Left renal cortex interstitium (tissue), 4 donors: Measurements from ENCODE around the gene MAPK8. TPM values are rescaled to one million over a fixed set of nuclear protein-coding genes. Genes with fewer than 3 reads are reported as not detected.
A peak's percentile ranks its signal among the peaks of the same experiment; 100 is the strongest.

Experiments used
- DNase-seq, 4 donors: peaks; one replicate each; pipeline ENCODE4 v3.0.0-alpha.2; 2013; ENCODE audit warnings: low read depth in 4 of 4, low spot score in 2 of 4, missing footprints in 1 of 4
- polyA plus RNA-seq, 4 donors: library from polyadenylated mRNA; unstranded; fragments of 120-200 nt; gene quantifications; one replicate each; pipeline ENCODE4 v1.2.1, GENCODE V29; 2013; ENCODE audit not compliant: insufficient read length in 4 of 4

MAPK8 gene
- polyA plus RNA-seq, 4 donors, result 69.3 to 77.6 (median 74.9) TPM

- no peak for DNase-seq
Observed at GRCh38 chr10:48469516-48470020, 163.1 kb downstream of the MAPK8 start.

DNA sequence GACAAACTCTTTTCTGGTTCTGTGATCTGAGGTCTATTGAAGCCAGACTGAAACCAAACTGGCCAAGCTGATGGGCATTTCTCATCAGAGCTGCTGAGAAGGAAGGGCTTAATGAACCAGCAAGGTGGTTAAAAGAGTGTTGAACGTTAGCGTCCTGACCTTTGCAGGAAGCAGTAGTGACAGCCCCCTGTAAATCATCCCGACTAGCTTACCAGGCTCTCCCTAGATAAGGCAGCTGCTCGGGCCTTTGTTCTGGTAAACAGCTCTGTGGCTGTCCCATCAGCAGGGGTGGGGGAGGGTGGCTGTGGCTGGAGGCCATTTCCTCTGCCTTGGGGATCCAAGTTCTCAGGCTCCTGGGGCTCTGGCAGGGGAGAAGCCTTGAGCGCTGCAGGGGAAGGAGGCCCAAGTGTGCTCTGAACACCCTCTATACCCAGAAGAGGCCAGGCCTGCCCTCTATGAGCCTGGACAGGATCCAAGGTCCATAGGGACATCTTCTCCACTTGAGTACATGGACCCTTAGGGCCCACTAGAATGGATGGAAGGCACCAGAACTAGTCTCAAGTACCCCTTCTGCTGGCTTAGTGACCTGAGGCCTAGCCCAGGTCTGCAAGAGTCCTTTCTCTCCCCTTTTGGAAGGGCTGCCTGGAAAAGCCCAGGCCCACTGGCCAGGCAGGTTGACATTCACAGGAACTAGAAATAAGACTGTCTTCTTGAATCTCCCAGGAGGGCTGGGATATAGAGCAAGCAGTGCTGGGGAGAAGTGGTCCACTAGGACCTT lies 163.8 kb downstream of the MAPK8 start:
- DNase-seq, result peak; percentile 48 to 65 (median 58)

GRCh38 chr10:48470893-48471805 lies 164.7 kb downstream of the MAPK8 start:
- no peak for DNase-seq

GRCh38 chr10:48472501-48473069 lies 166.1 kb downstream of the MAPK8 start:
- DNase-seq, result no peak

DNA sequence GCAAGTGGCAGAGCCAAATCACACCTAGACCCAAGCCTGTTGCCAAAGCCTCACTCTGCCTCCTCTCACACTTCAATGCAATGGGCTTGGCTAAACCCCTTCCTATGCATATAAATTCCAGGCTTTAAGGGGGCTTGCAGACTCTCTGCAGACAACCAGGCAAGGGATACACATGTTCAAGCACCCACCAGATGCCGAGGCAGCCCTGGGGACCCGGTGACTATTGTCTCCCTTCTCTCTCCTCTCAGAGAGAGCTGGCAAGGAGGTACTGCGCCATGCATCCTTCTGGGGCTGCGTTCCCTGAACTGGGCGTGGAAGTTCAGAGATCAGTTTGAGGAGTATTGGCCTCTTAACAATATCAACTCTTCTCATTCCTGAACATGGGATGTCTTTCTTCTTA lies 167.2 kb downstream of the MAPK8 start:
- DNase-seq, result no peak

DNA sequence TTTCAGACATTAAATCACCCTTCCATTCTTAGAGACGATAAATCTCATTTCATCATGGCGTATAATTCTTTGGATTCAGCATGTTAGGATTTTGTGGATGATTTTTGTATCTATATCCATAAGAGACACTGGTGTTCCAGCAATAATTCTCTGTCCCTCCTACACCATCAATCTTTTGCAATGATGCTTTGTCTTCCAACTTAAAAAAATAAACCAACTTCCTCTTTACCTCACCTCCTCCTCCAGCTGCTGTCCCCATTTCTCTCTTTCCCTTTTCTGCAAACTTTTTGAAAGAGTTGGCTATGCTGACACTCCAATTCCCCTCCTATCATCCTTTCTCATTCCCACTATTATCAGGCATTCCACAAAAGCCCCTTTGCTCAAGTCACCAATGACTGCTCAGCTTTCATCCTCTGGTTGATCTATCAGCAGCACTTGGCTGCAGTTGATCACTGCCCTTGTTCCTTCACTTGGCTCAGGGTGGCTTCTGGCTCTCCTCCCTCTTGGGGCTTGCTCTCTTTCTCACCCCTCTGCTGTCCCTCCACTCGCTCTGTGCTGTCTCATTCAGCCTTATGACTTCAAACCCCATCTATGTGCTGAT lies 168.4 kb downstream of the MAPK8 start:
- DNase-seq, result no peak

DNA sequence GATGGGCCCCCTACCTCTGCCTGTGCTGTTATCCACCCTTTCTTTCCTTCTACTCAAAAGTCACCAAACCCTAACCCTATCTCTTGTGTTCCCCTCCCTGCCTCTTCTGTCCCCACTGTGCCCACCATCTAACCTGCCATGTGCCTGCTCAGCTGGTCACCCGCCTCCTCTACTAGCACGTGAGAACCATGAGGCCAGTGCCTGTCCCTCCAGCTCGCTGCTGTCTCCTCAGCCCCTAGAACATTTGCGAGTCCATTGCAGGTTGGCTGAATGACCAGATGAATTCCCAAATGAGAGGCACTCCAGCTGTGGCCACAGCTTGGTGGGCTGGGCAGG lies 169.4 kb downstream of the MAPK8 start:
- no peak for DNase-seq

DNA sequence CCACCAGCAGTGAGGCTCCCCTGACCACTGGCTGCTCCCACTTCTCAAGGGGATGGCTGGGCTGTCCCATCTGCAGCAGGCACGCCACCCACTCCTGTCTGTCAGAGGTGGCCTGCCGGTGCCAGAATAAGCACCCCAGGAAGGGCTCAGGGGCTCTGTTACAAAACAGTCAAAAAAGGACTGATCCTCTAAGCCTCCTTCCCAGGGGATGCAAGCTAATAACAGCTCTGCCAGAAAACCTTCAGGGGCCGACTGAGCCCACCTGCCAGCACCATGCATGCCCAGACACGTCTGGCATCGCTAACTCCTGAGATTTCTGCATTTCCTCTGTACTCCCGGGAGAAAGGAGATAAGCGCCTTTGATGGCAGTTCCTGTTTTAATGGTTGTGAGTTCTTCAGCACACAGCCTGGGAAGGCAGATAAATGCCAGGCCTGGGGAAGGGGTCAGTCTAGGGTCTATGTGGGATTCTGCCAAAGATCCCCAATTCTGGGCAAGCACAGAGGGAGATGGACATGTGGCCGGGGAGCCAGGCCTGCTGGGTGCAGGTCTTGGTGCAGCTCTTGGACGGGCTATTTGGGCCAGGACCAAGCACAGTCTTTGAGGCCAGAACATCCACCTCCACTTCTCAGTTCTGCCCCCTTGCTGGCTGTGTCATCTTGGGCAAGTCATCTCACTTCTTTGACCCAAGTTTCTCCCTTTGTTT lies 170.0 kb downstream of the MAPK8 start:
- DNase-seq, result no peak

GRCh38 chr10:48477141-48477540 lies 170.7 kb downstream of the MAPK8 start:
- DNase-seq, result no peak

DNA sequence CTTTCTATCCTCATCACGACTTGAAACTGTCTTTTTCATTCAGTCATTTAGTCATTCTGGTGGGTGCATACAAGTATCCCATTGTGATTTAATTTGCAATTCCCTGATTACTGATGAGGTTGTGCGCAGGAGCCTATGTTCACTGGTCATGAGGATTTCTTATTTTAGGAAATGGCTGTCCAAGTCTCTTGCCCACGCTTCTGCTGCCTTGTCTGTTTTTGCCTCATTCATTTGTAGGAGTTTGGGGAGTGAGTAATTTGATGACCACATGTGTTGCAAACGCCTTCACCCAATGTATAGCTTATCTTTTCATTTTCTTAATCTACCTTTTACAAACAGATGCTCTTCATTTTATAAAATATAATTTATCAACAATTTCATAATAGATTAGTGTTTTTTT lies 171.1 kb downstream of the MAPK8 start:
- DNase-seq, result no peak

DNA sequence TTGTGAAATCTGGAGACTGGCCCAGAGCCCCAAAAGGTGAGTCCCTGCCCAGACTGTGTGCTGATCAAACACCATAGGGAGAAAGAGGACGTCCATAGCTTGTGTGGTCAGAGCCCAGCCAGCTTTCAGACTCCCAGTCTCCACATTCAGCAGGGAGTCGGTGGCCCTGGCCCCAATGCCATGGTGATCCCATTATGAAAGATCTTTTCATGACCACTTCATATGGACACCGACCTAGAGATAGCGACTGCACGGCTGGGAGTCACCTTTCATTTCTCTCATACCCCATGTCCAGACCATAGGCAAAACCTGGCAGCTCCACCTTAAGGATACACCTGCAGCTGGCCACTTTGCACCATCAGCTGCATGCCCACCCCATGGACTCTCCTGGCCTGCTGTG lies 172.0 kb downstream of the MAPK8 start:
- no peak for DNase-seq

DNA sequence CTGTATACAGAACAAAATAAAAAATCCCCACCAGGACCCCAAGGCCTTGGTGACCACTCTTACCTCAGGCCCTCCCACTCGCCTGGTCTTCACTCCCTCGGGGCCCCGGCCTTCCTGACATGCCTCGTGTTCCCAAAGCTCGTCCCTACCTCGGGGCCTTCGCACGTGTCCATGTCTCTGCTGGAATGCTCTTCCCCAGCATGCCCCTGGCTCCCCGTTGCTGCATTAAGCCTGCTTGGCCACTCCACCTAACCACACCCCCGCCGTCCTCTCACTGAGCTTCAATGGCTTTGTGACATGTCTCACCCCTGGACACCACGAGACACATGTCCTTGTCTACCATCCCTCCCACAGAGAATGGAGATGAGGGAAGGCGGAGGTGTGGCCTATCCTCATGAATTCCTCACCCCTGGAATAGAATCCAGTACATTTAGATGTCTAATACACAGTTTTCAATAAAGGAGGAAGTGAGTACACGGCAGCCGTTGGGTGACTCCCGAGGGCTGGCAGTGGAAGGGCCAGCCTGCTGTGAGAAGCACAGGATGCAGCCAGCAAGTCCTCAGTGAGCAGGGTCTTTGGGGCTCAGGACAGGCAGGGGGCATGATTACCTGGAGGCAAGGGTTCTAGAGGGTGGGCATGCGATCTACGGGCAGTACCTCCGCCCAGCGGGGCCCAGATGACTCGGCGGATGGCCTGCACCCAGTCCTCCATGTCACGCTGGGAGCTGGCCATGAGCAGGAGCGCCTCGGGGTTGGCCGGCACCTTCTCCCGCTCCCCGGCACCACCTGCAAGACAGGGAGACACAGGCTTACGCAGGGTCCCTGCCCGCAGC lies 172.7 kb downstream of the MAPK8 start:
- no peak for DNase-seq

- no peak for DNase-seq
Observed at GRCh38 chr10:48480397-48481374, 174.2 kb downstream of the MAPK8 start.

GRCh38 chr10:48481385-48481784 lies 174.9 kb downstream of the MAPK8 start:
- DNase-seq, result no peak

GRCh38 chr10:48482207-48482606 lies 175.7 kb downstream of the MAPK8 start:
- DNase-seq, result no peak

- no peak for DNase-seq
Observed at GRCh38 chr10:48484911-48485310, 178.4 kb downstream of the MAPK8 start.

GRCh38 chr10:48485711-48486110 lies 179.2 kb downstream of the MAPK8 start:
- DNase-seq, result no peak

DNA sequence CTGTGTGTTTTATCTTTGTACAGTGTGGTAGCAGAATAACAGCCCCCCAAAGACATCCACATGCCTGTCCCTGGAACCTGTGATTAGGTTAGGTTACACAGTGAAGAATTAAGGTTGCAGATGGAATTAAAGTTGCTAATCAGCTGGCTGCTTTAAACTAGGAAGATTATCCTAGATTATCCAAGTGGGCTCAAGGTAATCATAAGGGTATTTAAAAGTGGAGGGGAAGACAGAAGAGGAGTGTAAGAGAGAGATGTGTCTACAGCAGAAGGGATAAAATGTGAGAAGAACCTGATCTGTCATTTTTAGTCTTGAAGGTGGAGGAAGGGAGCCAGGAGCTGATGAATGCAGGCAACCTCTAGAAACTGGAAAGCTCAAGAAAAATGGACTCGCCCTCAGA lies 180.8 kb downstream of the MAPK8 start:
- no peak for DNase-seq
